Endothelial cell of umbilical vein (primary cell): ENCODE results near the gene NFIA. TPM values are rescaled to one million over a fixed set of nuclear protein-coding genes. Genes with fewer than 3 reads are reported as not detected.

Experiments
- BruUV-seq: library from RNA; stranded (reverse); fragments of 400-500 nt; replicated peaks from 2 replicates; lab custom pipeline; 2021; lab: Mats Ljungman, UMichigan
- CTCF ChIA-PET: fragments of 300-600, 350-600 bp; sonication (Branson Sonifier 250); formaldehyde crosslinking; loops from one replicate; lab custom pipeline; 2021; ENCODE audit warnings: antibody characterized with exemption, inconsistent platforms; lab: Charles Lee
- POLR2A ChIA-PET: fragments of 300-600, 350-600 bp; sonication (Branson Sonifier 250); formaldehyde crosslinking; loops from one replicate; lab custom pipeline; 2021; ENCODE audit warnings: antibody characterized with exemption, inconsistent platforms; lab: Charles Lee
- DNase-seq: peaks from one replicate; pipeline ENCODE4 v3.0.0-alpha.2; 2011; ENCODE audit warnings: low read depth, low spot score
- FAIRE-seq: peaks from 2 replicates; lab custom pipeline; 2011; peaks lifted over from hg19 to GRCh38; lab: Jason Lieb, UNC
- H2AFZ ChIP-seq: 2 replicates; pipeline ENCODE4 v1.6.0; 2012; ENCODE audit warnings: low read depth, low read length, control low read depth, inconsistent platforms
- H3K27ac ChIP-seq: 2 replicates; pipeline ENCODE4 v1.5.1; 2011; ENCODE audit warnings: low read depth, mild to moderate bottlenecking, control low read depth, low read length, moderate library complexity; ENCODE audit not compliant: insufficient read depth
- H3K27me3 ChIP-seq, 2 experiments: 2 replicates each; pipeline versions ENCODE4 v1.6.0 to v1.6.1; 2011; ENCODE audit warnings: low read length in 2 of 2, mixed read lengths in 1 of 2; ENCODE audit not compliant: control insufficient read depth in 2 of 2, insufficient read depth in 2 of 2
- H3K36me3 ChIP-seq, 2 experiments: 2 replicates in 1 of 2; 3 replicates in 1 of 2; pipeline ENCODE4 v1.5.1; 2011; ENCODE audit warnings: low read length in 2 of 2, mild to moderate bottlenecking in 1 of 2, moderate library complexity in 1 of 2; ENCODE audit not compliant: control insufficient read depth in 2 of 2, insufficient read depth in 2 of 2; ENCODE audit errors: extremely low read depth in 1 of 2
- H3K4me1 ChIP-seq: 3 replicates; pipeline ENCODE4 v1.5.1; 2011; ENCODE audit warnings: mild to moderate bottlenecking, low read length; ENCODE audit not compliant: control insufficient read depth, insufficient read depth; ENCODE audit errors: extremely low read depth
- H3K4me2 ChIP-seq: 2 replicates; pipeline ENCODE4 v1.6.1; 2011; ENCODE audit warnings: low read length, control low read depth, mixed read lengths; ENCODE audit not compliant: insufficient read depth
- H3K4me3 ChIP-seq, 3 experiments: fragments of 200-600 bp in 1 of 3; sonication (generic), shearing (Covaris generic) in 1 of 3; replicated peaks in 1 of 3; 2 replicates each; pipeline ENCODE4 v1.5.1; 2011 to 2016; ENCODE audit warnings: control low read depth in 3 of 3, low read length in 3 of 3, mild to moderate bottlenecking in 2 of 3, inconsistent platforms in 1 of 3, low read depth in 1 of 3, moderate library complexity in 1 of 3; ENCODE audit not compliant: insufficient read depth in 1 of 3
- H3K79me2 ChIP-seq: 2 replicates; pipeline ENCODE4 v1.6.0; 2012; ENCODE audit warnings: low read length, inconsistent platforms; ENCODE audit not compliant: control insufficient read depth, insufficient read depth
- H3K9ac ChIP-seq: replicated peaks from 2 replicates; pipeline ENCODE3; 2011; ENCODE audit warnings: low read length, control low read depth; ENCODE audit not compliant: insufficient read depth; ENCODE audit errors: extremely low read depth
- H3K9me1 ChIP-seq: replicated peaks from 3 replicates; pipeline ENCODE4 v1.6.0; 2011; ENCODE audit warnings: mild to moderate bottlenecking, low read length; ENCODE audit not compliant: control insufficient read depth, insufficient read depth; ENCODE audit errors: extremely low read depth
- H3K9me3 ChIP-seq: replicated peaks from 2 replicates; pipeline ENCODE4 v1.5.1; 2012; ENCODE audit warnings: low read length, inconsistent platforms; ENCODE audit not compliant: control insufficient read depth, insufficient read depth
- H4K20me1 ChIP-seq: replicated peaks from 2 replicates; pipeline ENCODE3; 2011; ENCODE audit warnings: mild to moderate bottlenecking, low read length; ENCODE audit not compliant: control insufficient read depth, insufficient read depth; ENCODE audit errors: extremely low read depth
- EZH2 ChIP-seq: IDR thresholded peaks from 2 replicates; pipeline ENCODE4 v1.6.1; 2012; ENCODE audit warnings: borderline replicate concordance, low read depth, mild to moderate bottlenecking, moderate library complexity, low read length, inconsistent platforms; ENCODE audit not compliant: severe bottlenecking
- FOS ChIP-seq: IDR thresholded peaks from 2 replicates; pipeline ENCODE4 v1.6.1; 2011; ENCODE audit warnings: mild to moderate bottlenecking, low read length, moderate library complexity, borderline replicate concordance; ENCODE audit not compliant: insufficient read depth
- GATA2 ChIP-seq: IDR thresholded peaks from 2 replicates; pipeline ENCODE4 v1.7.0; 2011; ENCODE audit warnings: low read depth, mild to moderate bottlenecking, moderate library complexity, mixed read lengths, low read length; ENCODE audit not compliant: insufficient read length, insufficient read depth
- JUN ChIP-seq: IDR thresholded peaks from 2 replicates; pipeline ENCODE4 v1.6.1; 2011; ENCODE audit warnings: borderline replicate concordance, low read depth; ENCODE audit not compliant: insufficient read length, insufficient read depth
- MYC ChIP-seq: IDR thresholded peaks from one replicate; pipeline ENCODE4 v1.6.1; 2011; ENCODE audit warnings: mild to moderate bottlenecking, low read depth, low read length
- POLR2A ChIP-seq: IDR thresholded peaks from 2 replicates; pipeline ENCODE4 v1.6.1; 2012; ENCODE audit warnings: low read depth, mild to moderate bottlenecking, control low read depth, low read length
- POLR2AphosphoS5 ChIP-seq: IDR thresholded peaks from 2 replicates; pipeline ENCODE4 v1.6.1; 2012; ENCODE audit warnings: low read depth, mild to moderate bottlenecking, control low read depth, low read length, moderate library complexity; ENCODE audit not compliant: insufficient read depth
- dilution Hi-C: fragments of 300-500 bp; cut with MboI; formaldehyde crosslinking; loops from one replicate; pipeline ENCODE4 v1.15.0; 2019; ENCODE audit warnings: low sequenced_read_pairs; ENCODE audit not compliant: extremely low pct_ligation_motif_present
- intact Hi-C: fragments of 100-400 bp; cut with micrococcal nuclease; formaldehyde crosslinking; loops from one replicate; pipeline ENCODE4 v1.10.0; 2022
- polyA plus RNA-seq, 4 experiments: library from polyadenylated mRNA; depleted of rRNA in 3 of 4; stranded (reverse) in 3 of 4; unstranded in 1 of 4; fragments of >200 nt; gene quantifications; 2 replicates each; pipeline versions ENCODE4 v1.2.1 to v1.2.3, GENCODE V29; 2011 to 2012; ENCODE audit warnings: missing spikeins in 1 of 4
- total RNA-seq: library from RNA; stranded (reverse); gene quantifications from 2 replicates; pipeline ENCODE4 v1.2.3, GENCODE V29; 2021
- TF ChIP-seq, protein P1 (sequence below), 2 donors: IDR thresholded peaks; 1 replicate in 1 of 2; 2 replicates in 1 of 2; pipeline ENCODE4 v1.5.1; 2011; ENCODE audit warnings: low read length in 2 of 2, mild to moderate bottlenecking in 2 of 2, moderate library complexity in 2 of 2, control low read depth in 1 of 2, inconsistent platforms in 1 of 2, low read depth in 1 of 2; ENCODE audit not compliant: insufficient read depth in 1 of 2; ENCODE audit errors: extremely low read depth in 1 of 2
- TF ChIP-seq, protein P2 (sequence below): IDR thresholded peaks from 2 replicates; pipeline ENCODE4 v1.6.1; 2011; ENCODE audit not compliant: insufficient read depth, insufficient read length

NFIA gene
- total and polyA plus RNA-seq, 2 donors (not counting 3 experiments of a cell fraction or from before 2014, with no cell fraction given) = 25.5 to 47.0 TPM

DNA sequence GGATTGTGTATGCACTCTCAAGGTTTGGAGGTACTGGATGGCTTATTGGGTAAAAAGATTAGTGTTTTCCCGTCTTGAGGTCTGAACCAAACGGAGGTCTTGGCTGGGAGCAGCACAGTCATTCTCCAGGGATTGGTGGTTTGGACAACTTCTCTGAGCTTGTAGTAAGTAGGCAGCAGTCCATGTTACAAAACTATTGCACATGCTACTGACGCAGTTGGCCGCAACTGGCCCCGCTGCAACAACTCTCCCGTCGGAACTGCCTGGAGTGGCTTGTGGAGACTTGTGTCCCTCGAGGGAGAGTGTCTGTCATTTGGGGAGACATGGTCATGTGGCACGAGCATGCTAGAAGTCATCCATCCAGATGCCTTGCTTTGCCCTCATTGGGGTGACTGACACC is 366.6 kb downstream of the NFIA start:
- Histone ChIP-seq H3K36me3 (no peaks in the 10 kb centered on the region), H4K20me1 (no peaks in the 10 kb centered on the region), H3K27me3 (no peaks in the 10 kb centered on the region), H3K79me2 (no peaks in the 10 kb centered on the region), H3K27ac (no peak overlapping the region), H3K9ac (no peak overlapping the region), H3K4me1 (peaks cover 42% of the 10 kb centered on the region), H2AFZ (no peak overlapping the region), H3K4me2 (no peak overlapping the region), H3K9me1 (no peaks in the 10 kb centered on the region), H3K9me3 (no peaks in the 10 kb centered on the region), H3K4me3 (no peak overlapping the region)
- no peak for FAIRE-seq
- no peak for DNase-seq
- ChIA-PET POLR2A (no interaction called here), CTCF (interaction anchor here (2.1 kb wide), 1 partner anchor 12 kb away, joined by 9 read pairs; no protein-coding TSS in a partner anchor)
- dilution Hi-C loops (no loop called here), intact Hi-C loops (no loop called here)
- no TSS peak for BruUV-seq
- TF ChIP-seq GATA2 = no peak
- no peak for TF ChIP-seq POLR2AphosphoS5
- TF ChIP-seq FOS = no peak
- no peak for TF ChIP-seq MYC
- TF ChIP-seq EZH2 = no peak
- TF ChIP-seq, protein P1, sequence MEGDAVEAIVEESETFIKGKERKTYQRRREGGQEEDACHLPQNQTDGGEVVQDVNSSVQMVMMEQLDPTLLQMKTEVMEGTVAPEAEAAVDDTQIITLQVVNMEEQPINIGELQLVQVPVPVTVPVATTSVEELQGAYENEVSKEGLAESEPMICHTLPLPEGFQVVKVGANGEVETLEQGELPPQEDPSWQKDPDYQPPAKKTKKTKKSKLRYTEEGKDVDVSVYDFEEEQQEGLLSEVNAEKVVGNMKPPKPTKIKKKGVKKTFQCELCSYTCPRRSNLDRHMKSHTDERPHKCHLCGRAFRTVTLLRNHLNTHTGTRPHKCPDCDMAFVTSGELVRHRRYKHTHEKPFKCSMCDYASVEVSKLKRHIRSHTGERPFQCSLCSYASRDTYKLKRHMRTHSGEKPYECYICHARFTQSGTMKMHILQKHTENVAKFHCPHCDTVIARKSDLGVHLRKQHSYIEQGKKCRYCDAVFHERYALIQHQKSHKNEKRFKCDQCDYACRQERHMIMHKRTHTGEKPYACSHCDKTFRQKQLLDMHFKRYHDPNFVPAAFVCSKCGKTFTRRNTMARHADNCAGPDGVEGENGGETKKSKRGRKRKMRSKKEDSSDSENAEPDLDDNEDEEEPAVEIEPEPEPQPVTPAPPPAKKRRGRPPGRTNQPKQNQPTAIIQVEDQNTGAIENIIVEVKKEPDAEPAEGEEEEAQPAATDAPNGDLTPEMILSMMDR (IDR thresholded peaks at IDR 0.05; ENCODE audit: extremely low read depth in 1 of 2, insufficient read depth in 1 of 2, low read depth in 1 of 2, low read length in 2 of 2) = no peak
- TF ChIP-seq JUN = no peak
- no peak for TF ChIP-seq POLR2A
- TF ChIP-seq, protein P2, sequence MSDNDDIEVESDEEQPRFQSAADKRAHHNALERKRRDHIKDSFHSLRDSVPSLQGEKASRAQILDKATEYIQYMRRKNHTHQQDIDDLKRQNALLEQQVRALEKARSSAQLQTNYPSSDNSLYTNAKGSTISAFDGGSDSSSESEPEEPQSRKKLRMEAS = no peak
